Measurements from ENCODE around the gene BABAM2.
A peak's percentile ranks its signal among the peaks of the same experiment; 100 is the strongest.

The BABAM2 gene

GRCh38 chr2:28347596-28347995, 457.1 kb downstream of the BABAM2 start:
- H3K9me3 Mint-ChIP-seq: no peaks in the 10 kb centered on the region
- peak overlapping the region; percentile 54 for H3K4me3 Mint-ChIP-seq
- H3K27me3 Mint-ChIP-seq: no peaks in the 10 kb centered on the region
- no peak for ATAC-seq
- peak overlapping the region; percentile 67 for H3K27ac Mint-ChIP-seq
- peaks cover 47% of the 10 kb centered on the region for H3K4me1 Mint-ChIP-seq
- H3K36me3 Mint-ChIP-seq (ENCODE audit: low read depth): no peaks in the 10 kb centered on the region
- DNase-seq: no peak

- DNase-seq: peak; percentile 76
- H3K4me3 Mint-ChIP-seq: peak overlapping the region; percentile 54
- H3K27me3 Mint-ChIP-seq: no peaks in the 10 kb centered on the region
- H3K4me1 Mint-ChIP-seq: peaks cover 48% of the 10 kb centered on the region
- no peaks in the 10 kb centered on the region for H3K36me3 Mint-ChIP-seq (ENCODE audit: low read depth)
- peak; percentile 84 for ATAC-seq
- H3K27ac Mint-ChIP-seq: peak overlapping the region; percentile 67
- H3K9me3 Mint-ChIP-seq: no peaks in the 10 kb centered on the region
These were observed 457.6 kb downstream of the BABAM2 start for GRCh38 chr2:28348149-28348567.

- ATAC-seq (no peak), DNase-seq (no peak)
- no peaks in the 10 kb centered on the region for H3K9me3 Mint-ChIP-seq
- no peaks in the 10 kb centered on the region for H3K36me3 Mint-ChIP-seq (ENCODE audit: low read depth)
- H3K4me1 Mint-ChIP-seq: peaks cover 48% of the 10 kb centered on the region
- no peaks in the 10 kb centered on the region for H3K27me3 Mint-ChIP-seq
- peak overlapping the region; percentile 32 for H3K4me3 Mint-ChIP-seq
- peak overlapping the region; percentile 62 for H3K27ac Mint-ChIP-seq
These were observed 458.4 kb downstream of the BABAM2 start for GRCh38 chr2:28348921-28349320.

DNA sequence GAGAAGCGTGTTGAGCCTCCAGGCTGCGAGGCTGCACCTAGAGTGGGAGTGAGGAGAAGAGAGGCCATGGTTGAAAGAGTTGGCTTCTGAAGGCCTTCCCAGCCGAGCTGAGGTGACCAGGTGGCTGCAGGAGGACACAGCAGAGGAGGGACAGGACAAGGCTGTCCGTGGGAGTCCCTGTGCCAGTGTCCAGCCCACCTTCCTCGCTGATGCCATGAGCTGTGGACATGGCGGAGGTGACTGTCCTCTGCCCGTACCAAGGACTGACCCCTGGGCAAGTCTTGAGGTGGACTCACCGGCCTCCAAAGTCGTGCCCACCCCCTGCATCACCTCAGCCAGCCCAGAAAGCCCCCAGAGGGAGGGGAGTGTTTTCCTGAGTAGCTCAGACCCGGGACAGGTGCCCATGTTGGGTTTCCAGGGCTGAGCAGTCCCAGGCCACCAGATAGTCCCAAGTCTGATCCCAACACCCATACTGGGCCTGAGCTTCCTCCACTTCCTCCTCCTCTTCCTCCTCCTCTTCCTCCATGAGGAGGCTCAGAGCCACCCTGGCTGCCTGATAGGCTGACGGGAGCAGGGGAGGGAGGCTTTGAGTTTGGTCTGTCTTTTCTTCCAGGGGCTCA, 459.1 kb downstream of the BABAM2 start:
- Mint-ChIP-seq H3K27me3 (no peaks in the 10 kb centered on the region), H3K4me3 (peak overlapping the region; percentile 14), H3K27ac (peak overlapping the region; percentile 62), H3K4me1 (peaks cover 48% of the 10 kb centered on the region), H3K9me3 (no peaks in the 10 kb centered on the region), H3K36me3 (ENCODE audit: low read depth) (no peaks in the 10 kb centered on the region)
- no peak for DNase-seq
- ATAC-seq: no peak

DNA sequence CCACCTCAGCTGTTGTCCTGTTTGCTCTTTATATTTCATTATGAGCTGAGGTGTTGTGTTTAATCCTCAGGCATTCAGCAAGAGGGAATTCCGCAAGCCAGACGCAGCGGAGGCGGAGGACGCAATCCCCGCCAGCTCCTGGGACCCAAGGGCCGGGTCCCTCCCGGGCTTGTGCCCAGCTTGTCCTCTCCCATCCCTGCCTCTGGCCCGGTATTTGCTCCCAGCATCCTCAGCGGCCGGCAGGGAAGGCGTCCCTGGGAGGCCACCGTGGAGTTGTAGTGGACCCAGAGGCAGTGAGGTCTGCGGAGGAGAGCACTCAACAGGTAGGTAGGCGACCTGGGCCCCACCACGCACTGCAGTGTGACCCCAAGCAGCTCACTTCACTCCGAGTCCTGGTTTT, 459.7 kb downstream of the BABAM2 start:
- no peak overlapping the region for H3K27ac Mint-ChIP-seq
- H3K36me3 Mint-ChIP-seq (ENCODE audit: low read depth): no peaks in the 10 kb centered on the region
- no peaks in the 10 kb centered on the region for H3K27me3 Mint-ChIP-seq
- no peaks in the 10 kb centered on the region for H3K9me3 Mint-ChIP-seq
- no peak overlapping the region for H3K4me3 Mint-ChIP-seq
- peaks cover 52% of the 10 kb centered on the region for H3K4me1 Mint-ChIP-seq
- ATAC-seq (no peak), DNase-seq (no peak)

- Mint-ChIP-seq H3K36me3 (ENCODE audit: low read depth) (no peaks in the 10 kb centered on the region), H3K27ac (peak overlapping the region; percentile 68), H3K4me1 (peaks cover 54% of the 10 kb centered on the region), H3K9me3 (no peaks in the 10 kb centered on the region), H3K4me3 (no peak overlapping the region), H3K27me3 (no peaks in the 10 kb centered on the region)
- ATAC-seq (no peak), DNase-seq (no peak)
These were observed 460.3 kb downstream of the BABAM2 start for GRCh38 chr2:28350791-28351285.

GRCh38 chr2:28351621-28352020, 461.1 kb downstream of the BABAM2 start:
- H3K4me3 Mint-ChIP-seq: no peak overlapping the region
- DNase-seq (no peak), ATAC-seq (peak; percentile 60)
- H3K27me3 Mint-ChIP-seq: no peaks in the 10 kb centered on the region
- peak overlapping the region; percentile 68 for H3K27ac Mint-ChIP-seq
- no peaks in the 10 kb centered on the region for H3K36me3 Mint-ChIP-seq (ENCODE audit: low read depth)
- peaks cover 59% of the 10 kb centered on the region for H3K4me1 Mint-ChIP-seq
- H3K9me3 Mint-ChIP-seq: no peaks in the 10 kb centered on the region

DNA sequence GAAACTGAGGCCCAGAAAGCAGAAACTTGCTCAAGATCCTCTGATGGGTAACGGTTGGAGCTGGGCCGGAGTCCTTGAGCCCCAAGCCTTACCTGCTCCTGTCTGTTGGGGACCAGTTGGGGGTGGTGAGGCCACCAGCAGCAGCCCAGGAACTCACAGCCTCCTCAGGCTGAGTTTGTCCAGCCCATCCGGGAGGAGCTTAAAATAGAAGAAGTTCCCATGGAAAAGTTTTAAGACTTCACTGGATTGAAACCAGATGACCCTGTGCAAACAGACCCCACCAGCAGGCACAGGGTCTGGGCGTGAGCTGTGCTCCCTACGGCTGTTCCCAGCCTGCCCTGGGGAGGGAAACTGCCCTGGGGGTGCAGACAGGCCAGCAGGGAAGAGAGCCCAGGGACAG, 461.6 kb downstream of the BABAM2 start:
- ATAC-seq (no peak), DNase-seq (no peak)
- Mint-ChIP-seq H3K9me3 (no peaks in the 10 kb centered on the region), H3K27ac (peak overlapping the region; percentile 68), H3K27me3 (no peaks in the 10 kb centered on the region), H3K4me3 (no peak overlapping the region), H3K4me1 (peaks cover 58% of the 10 kb centered on the region), H3K36me3 (ENCODE audit: low read depth) (no peaks in the 10 kb centered on the region)

DNA sequence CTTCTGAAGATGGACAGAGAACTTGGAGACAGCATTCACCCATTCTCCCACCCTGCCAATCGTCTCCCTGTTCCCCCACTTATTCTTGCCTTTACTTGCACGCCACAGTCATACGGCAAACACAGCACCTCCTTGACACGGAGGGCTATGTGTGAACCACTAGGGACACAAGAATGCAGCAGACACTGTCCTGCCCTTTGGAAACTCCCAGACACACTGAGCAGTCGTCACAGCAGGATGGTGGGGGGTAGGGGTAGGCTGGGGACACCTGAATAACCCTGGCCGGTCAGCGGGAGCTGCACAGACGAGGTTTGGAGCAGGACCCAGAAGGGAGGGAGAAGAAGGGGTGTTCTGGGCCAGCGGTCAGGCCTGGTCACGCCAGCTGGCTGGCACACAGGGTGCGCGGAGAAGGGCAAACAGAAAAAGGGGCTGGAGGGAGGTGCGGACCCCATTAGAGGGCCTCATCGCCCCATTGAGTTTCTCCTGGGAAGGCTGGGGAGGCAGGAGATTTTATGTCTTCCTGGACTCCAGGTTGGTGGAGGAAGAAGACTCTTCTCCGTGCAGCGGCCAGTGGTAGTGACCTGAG, 462.2 kb downstream of the BABAM2 start:
- no peak for ATAC-seq

GRCh38 chr2:28354920-28355520, 464.5 kb downstream of the BABAM2 start:
- H3K9me3 Mint-ChIP-seq: no peaks in the 10 kb centered on the region
- H3K4me1 Mint-ChIP-seq: peaks cover 59% of the 10 kb centered on the region
- DNase-seq (no peak), ATAC-seq (no peak)
- no peak overlapping the region for H3K4me3 Mint-ChIP-seq
- peaks cover 2% of the 10 kb centered on the region for H3K27me3 Mint-ChIP-seq
- H3K27ac Mint-ChIP-seq: no peak overlapping the region
- H3K36me3 Mint-ChIP-seq (ENCODE audit: low read depth): peaks cover 5% of the 10 kb centered on the region

More for the DNA sequence above, 462.2 kb downstream of the BABAM2 start:
- H3K27me3 Mint-ChIP-seq: no peaks in the 10 kb centered on the region
- no peaks in the 10 kb centered on the region for H3K9me3 Mint-ChIP-seq
- H3K27ac Mint-ChIP-seq: no peak overlapping the region
- peaks cover 54% of the 10 kb centered on the region for H3K4me1 Mint-ChIP-seq
- no peak overlapping the region for H3K4me3 Mint-ChIP-seq
- no peaks in the 10 kb centered on the region for H3K36me3 Mint-ChIP-seq (ENCODE audit: low read depth)
- DNase-seq: no peak

DNA sequence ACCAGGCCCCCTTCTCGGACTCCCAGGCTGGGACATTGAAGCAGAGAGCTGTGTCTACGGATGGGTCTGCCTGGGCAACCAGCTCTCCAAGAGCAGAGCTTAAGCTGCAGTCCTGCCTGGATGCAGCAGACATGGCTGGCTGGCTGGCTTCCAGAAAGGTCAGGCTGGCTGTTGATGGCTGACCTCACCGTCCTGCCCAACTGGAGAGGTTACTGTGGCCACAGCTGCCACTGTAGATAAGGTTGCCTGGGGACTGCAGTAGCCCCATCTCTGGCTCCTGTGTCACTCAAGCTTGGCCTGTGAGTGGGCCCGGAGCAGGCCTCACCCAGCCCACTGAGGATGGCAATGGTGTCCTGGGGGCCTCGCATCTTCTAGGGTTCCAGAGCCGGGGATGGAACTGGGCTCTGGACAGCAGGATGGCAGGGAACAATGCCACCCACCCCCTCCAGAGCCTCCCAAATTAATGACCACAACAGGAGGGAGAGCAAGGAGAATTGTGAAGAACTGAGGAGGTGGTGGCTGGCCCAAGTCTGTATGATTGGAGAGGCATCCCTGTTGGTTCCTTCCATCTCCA, 465.1 kb downstream of the BABAM2 start:
- Mint-ChIP-seq H3K36me3 (ENCODE audit: low read depth) (peaks cover 5% of the 10 kb centered on the region), H3K4me1 (peaks cover 64% of the 10 kb centered on the region), H3K27me3 (peaks cover 2% of the 10 kb centered on the region), H3K9me3 (no peaks in the 10 kb centered on the region), H3K27ac (no peak overlapping the region), H3K4me3 (no peak overlapping the region)
- no peak for DNase-seq
- no peak for ATAC-seq

- ATAC-seq (no peak), DNase-seq (no peak)
- H3K27ac Mint-ChIP-seq: no peak overlapping the region
- H3K36me3 Mint-ChIP-seq (ENCODE audit: low read depth): peaks cover 5% of the 10 kb centered on the region
- H3K4me3 Mint-ChIP-seq: no peak overlapping the region
- H3K27me3 Mint-ChIP-seq: peaks cover 2% of the 10 kb centered on the region
- peaks cover 64% of the 10 kb centered on the region for H3K4me1 Mint-ChIP-seq
- no peaks in the 10 kb centered on the region for H3K9me3 Mint-ChIP-seq
These were observed 465.8 kb downstream of the BABAM2 start for GRCh38 chr2:28356095-28356911.

DNA sequence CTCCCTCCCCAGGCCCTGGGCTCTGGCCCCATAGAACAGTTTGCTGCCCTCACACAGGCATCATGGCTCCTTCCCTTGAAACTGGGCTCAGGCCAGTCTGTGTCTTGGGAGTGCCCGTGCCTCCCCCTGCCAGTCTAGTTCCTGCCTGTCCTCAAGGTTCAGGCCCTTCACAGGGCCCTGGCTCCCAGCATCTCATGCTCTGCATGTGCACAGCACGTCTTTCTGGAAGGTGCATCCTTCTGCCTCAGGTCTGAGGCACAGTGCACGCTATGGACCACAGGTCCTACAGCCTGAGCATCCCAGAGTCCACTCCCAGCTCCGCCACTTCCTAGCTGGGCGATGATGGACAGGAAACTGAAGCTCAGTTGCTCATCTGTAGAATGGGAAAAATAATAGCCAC, 466.5 kb downstream of the BABAM2 start:
- Mint-ChIP-seq H3K9me3 (no peaks in the 10 kb centered on the region), H3K27ac (no peak overlapping the region), H3K27me3 (peaks cover 2% of the 10 kb centered on the region), H3K36me3 (ENCODE audit: low read depth) (peaks cover 5% of the 10 kb centered on the region), H3K4me3 (no peak overlapping the region), H3K4me1 (peaks cover 63% of the 10 kb centered on the region)
- no peak for DNase-seq
- ATAC-seq: no peak

GRCh38 chr2:28357948-28358667, 467.6 kb downstream of the BABAM2 start:
- Mint-ChIP-seq H3K36me3 (ENCODE audit: low read depth) (peaks cover 5% of the 10 kb centered on the region), H3K4me3 (peak overlapping the region; percentile 70), H3K27me3 (peaks cover 2% of the 10 kb centered on the region), H3K4me1 (peaks cover 67% of the 10 kb centered on the region), H3K9me3 (no peaks in the 10 kb centered on the region), H3K27ac (peak overlapping the region; percentile 39)
- DNase-seq: no peak
- no peak for ATAC-seq
